ENCODE data around the gene KCNS1. TPM values are rescaled to one million over a fixed set of nuclear protein-coding genes. Genes with fewer than 3 reads are reported as not detected.

KCNS1 gene
- total RNA-seq, 1 donor from 2014 or later = 4.3 TPM

DNA sequence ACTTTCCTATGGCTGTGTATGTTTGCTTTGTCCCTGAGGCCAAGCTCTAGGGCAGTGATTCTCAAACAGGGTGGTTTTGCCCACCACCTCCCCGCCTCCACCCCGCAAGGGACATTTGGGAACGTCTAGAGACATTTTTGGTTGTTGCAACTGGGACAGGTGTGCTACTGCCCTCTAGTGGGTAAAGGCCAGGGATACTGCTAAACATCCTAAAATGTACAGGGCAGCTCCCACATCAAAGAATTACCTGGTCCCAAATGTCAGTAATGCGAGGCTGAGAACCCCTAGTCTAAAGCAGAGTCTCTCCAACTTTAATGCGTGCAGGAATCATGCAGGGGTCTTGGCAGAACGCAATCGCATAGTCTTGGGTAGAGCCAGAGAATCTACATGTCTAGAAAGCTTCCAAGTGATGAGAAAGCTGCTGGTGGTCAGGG is 5.1 kb downstream of the KCNS1 start:
- no peaks in the 10 kb centered on the region for H3K36me3 ChIP-seq (ENCODE audit: control insufficient read depth, insufficient read depth, low read length)
- peaks cover 11% of the 10 kb centered on the region for H3K27me3 ChIP-seq (ENCODE audit: control insufficient read depth, insufficient read depth, low read length)
- DNase-seq (ENCODE audit: low read depth) = no peak
- no peak overlapping the region for H3K4me3 ChIP-seq (ENCODE audit: low read depth, low read length)
- TF ChIP-seq, protein P1, sequence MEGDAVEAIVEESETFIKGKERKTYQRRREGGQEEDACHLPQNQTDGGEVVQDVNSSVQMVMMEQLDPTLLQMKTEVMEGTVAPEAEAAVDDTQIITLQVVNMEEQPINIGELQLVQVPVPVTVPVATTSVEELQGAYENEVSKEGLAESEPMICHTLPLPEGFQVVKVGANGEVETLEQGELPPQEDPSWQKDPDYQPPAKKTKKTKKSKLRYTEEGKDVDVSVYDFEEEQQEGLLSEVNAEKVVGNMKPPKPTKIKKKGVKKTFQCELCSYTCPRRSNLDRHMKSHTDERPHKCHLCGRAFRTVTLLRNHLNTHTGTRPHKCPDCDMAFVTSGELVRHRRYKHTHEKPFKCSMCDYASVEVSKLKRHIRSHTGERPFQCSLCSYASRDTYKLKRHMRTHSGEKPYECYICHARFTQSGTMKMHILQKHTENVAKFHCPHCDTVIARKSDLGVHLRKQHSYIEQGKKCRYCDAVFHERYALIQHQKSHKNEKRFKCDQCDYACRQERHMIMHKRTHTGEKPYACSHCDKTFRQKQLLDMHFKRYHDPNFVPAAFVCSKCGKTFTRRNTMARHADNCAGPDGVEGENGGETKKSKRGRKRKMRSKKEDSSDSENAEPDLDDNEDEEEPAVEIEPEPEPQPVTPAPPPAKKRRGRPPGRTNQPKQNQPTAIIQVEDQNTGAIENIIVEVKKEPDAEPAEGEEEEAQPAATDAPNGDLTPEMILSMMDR (IDR thresholded peaks at IDR 0.05; ENCODE audit: insufficient read depth, low read length, poor library complexity, severe bottlenecking) = peak; percentile 84

DNA sequence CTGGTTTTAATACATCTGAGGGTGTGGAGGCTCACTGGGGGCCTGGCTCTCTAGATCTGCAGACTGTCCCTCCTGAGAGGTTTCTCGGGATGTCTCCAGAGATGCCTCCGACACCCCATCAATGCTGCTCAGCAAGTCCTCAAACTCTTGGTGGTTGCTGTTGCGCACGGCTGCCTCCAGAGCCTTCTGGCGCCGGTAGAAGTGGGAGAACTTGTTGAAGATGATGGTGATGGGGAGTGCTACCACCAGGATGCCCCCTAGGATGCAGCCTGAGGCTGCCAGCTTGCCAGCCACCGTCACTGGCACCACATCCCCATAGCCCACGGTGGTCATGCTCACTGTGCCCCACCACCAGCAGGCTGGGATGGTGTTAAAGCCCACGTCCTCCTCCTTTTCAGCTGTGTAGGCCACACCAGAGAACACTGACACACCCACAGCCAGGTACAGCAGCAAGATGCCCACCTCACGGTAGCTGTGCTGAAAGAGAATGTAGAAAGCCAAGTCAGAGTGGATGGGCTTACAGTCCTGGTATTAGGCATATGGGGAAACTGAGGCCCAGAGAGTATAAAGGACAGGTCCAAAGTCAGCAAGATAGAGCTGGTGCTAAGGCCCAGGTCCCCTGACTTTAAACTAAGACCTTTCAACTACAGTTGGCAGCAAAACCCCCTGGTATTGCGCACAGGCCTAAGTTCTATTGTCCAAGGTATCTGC is 5.9 kb downstream of the KCNS1 start:
- Histone ChIP-seq H3K4me3 (ENCODE audit: low read depth, low read length) (no peak overlapping the region), H3K36me3 (ENCODE audit: control insufficient read depth, insufficient read depth, low read length) (no peaks in the 10 kb centered on the region), H3K27me3 (ENCODE audit: control insufficient read depth, insufficient read depth, low read length) (peaks cover 8% of the 10 kb centered on the region)
- DNase-seq (ENCODE audit: low read depth) = no peak
- TF ChIP-seq, protein P1 (IDR thresholded peaks at IDR 0.05; ENCODE audit: insufficient read depth, low read length, poor library complexity, severe bottlenecking) = no peak

DNA sequence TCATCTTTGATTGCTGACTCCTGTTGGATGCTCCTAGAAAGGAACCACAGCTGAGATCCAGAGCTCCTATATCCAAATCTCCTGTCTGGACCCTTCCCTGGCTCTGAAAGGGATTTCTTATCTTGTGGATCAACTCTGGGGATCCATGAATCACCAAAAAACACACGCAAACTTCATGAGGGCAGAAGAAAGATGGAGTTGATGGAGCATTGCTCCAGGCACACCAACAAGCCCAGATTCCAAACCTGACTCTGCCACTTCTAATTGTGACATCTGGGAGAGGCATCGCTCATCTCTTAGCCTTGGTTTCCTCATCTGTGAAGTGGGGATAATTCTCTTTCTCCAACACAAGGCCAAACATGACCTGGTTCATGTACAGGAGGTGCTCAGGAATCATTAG is 6.7 kb downstream of the KCNS1 start:
- TF ChIP-seq, protein P1 (IDR thresholded peaks at IDR 0.05; ENCODE audit: insufficient read depth, low read length, poor library complexity, severe bottlenecking) = no peak
- DNase-seq (ENCODE audit: low read depth) = no peak
- no peak overlapping the region for H3K4me3 ChIP-seq (ENCODE audit: low read depth, low read length)
- peaks cover 8% of the 10 kb centered on the region for H3K27me3 ChIP-seq (ENCODE audit: control insufficient read depth, insufficient read depth, low read length)
- no peaks in the 10 kb centered on the region for H3K36me3 ChIP-seq (ENCODE audit: control insufficient read depth, insufficient read depth, low read length)

DNA sequence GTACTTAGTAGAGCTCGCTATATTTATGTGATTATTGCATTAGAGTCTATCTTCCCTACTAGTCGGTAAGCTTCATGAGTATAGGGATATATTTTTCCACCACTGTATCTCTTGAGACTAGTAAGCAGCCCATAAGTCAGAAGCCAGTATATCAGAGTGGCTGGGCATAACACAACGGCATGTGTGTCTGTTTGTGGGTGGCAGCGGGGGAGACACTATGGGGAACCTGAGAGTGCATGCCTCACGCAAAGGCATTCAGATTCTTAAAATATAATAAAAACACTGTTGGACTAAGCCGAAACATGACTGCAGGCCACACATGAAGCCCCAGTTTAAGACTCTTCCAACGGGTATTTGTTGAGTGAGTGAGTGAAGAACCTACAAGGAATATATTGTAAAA is 8.0 kb downstream of the KCNS1 start:
- Histone ChIP-seq H3K4me3 (ENCODE audit: low read depth, low read length) (no peak overlapping the region), H3K27me3 (ENCODE audit: control insufficient read depth, insufficient read depth, low read length) (peaks cover 4% of the 10 kb centered on the region), H3K36me3 (ENCODE audit: control insufficient read depth, insufficient read depth, low read length) (no peaks in the 10 kb centered on the region)
- DNase-seq (ENCODE audit: low read depth) = no peak
- TF ChIP-seq, protein P1 (IDR thresholded peaks at IDR 0.05; ENCODE audit: insufficient read depth, low read length, poor library complexity, severe bottlenecking) = no peak

DNA sequence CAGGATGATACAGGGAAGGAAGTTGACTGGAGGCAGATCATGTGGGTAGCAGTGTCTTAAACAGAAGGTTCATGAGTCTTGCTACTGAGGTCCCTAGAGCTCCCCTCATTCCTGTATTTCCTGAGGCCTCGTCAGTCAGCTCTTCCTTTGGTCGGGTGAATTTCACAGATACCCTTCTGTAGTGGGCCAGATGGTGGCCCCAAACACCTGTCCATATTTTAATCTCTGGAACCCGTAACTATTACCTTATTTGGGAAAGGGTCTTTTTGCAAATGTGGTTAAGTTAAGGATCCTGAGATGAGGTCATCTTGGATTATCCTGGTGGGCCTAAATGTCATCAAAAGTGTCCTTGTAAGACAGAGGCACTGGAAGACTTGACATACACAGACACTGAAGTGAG is 9.6 kb downstream of the KCNS1 start:
- no peaks in the 10 kb centered on the region for H3K36me3 ChIP-seq (ENCODE audit: control insufficient read depth, insufficient read depth, low read length)
- DNase-seq (ENCODE audit: low read depth) = no peak
- TF ChIP-seq, protein P1 (IDR thresholded peaks at IDR 0.05; ENCODE audit: insufficient read depth, low read length, poor library complexity, severe bottlenecking) = no peak
- no peak overlapping the region for H3K4me3 ChIP-seq (ENCODE audit: low read depth, low read length)
- no peaks in the 10 kb centered on the region for H3K27me3 ChIP-seq (ENCODE audit: control insufficient read depth, insufficient read depth, low read length)

DNA sequence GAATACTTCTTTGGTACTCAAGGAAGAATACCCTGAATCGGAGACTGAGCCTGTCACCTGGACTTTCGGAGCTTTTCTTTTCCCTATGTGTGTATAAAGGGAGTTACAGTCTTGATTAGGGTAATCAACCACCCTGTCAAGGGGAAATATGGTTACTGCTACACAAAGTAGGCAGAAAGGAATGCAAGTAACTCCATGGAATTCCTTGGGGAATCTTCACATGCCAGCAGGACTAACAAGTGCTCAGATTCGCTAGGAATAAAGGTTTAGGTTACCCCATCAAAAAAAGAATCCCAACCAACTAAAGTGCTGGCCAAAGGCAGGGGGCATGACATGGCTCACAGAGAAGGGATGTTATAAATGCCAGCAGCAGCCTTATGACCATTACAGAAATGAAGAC is 10.4 kb downstream of the KCNS1 start:
- no peak overlapping the region for H3K4me3 ChIP-seq (ENCODE audit: low read depth, low read length)
- no peaks in the 10 kb centered on the region for H3K36me3 ChIP-seq (ENCODE audit: control insufficient read depth, insufficient read depth, low read length)
- TF ChIP-seq, protein P1 (IDR thresholded peaks at IDR 0.05; ENCODE audit: insufficient read depth, low read length, poor library complexity, severe bottlenecking) = no peak
- DNase-seq (ENCODE audit: low read depth) = no peak
- H3K27me3 ChIP-seq (ENCODE audit: control insufficient read depth, insufficient read depth, low read length) = no peaks in the 10 kb centered on the region

Data from kidney epithelial cell (primary cell).